ENCODE measurements around the gene VANGL2.

Gene VANGL2

GRCh38 chr1:160465123-160465522 is 64.8 kb downstream of the VANGL2 start:
- DNase-seq, result no peak

GRCh38 chr1:160466961-160467360 is 66.6 kb downstream of the VANGL2 start:
- DNase-seq, result no peak

- no peak for DNase-seq
Measured at GRCh38 chr1:160467576-160467975, 67.2 kb downstream of the VANGL2 start.

- no peak for DNase-seq
Measured at GRCh38 chr1:160471253-160471652, 70.9 kb downstream of the VANGL2 start.

GRCh38 chr1:160472112-160472511 is 71.7 kb downstream of the VANGL2 start:
- no peak for DNase-seq

GRCh38 chr1:160474392-160475242 is 74.3 kb downstream of the VANGL2 start:
- DNase-seq, result no peak

Measured in OCI-M1 (cell line).